ENCODE measurements around the gene SINHCAF.
A peak's percentile ranks its signal among the peaks of the same experiment; 100 is the strongest.
"Not testable (repeated sequence)": the region's sequence is repeated elsewhere in the genome, so short reads cannot be mapped to it uniquely, and the experiment has no call there.

SINHCAF gene

DNA sequence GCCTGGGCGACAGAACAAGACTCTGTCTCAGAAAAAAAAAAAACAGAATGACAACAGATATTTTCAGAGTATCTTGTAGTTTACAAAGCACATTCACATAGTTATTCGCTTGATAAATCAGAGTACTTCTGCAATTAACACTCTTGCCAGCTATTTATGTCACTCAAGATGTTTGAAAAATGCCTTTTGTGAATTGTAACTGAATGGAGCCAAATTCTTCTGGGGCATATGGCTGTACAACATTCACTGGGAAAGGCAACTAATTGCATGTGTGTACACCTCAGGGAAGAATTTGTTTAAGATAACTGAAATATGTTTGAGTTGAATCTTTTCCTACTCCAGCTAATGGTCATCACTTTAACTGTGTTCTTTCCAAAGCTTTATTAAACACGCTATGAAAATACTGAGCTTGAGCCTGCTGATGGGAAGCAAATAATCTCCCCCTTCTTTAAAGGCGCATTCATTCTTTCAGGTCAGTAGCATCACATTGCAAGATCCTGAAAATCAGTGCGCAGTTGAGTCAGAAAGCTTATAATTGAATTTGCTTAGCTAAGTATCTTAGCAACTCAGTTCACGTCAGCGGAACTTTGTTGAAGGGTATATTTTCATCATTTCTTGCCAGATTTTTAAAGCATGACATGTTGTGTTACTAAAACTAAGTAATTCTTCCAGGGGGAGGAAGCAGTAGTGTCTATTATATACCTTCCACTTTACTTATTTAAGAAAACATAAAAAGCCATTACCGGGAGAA, 66.6 kb downstream of the SINHCAF start:
- no peak for DNase-seq

DNA sequence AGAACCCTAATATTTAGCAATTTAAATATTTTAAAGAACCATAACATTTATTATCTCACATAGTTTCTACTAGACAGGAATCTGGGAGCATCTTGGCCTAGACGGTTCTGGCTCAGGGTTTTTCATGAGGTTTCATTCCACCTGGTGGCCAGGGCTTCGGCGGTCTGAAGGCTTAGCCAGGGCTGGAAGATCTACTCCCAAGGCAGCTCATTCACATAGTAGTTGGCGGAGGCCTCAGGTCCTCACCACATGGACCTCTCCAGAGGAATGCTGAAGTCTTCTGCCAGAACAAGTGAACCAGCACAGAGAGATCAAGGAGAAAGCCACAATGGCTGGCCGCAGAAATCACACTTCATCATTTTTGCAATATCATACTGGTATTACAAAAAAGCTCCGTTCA, 68.2 kb downstream of the SINHCAF start:
- peak; percentile 50 for DNase-seq

DNA sequence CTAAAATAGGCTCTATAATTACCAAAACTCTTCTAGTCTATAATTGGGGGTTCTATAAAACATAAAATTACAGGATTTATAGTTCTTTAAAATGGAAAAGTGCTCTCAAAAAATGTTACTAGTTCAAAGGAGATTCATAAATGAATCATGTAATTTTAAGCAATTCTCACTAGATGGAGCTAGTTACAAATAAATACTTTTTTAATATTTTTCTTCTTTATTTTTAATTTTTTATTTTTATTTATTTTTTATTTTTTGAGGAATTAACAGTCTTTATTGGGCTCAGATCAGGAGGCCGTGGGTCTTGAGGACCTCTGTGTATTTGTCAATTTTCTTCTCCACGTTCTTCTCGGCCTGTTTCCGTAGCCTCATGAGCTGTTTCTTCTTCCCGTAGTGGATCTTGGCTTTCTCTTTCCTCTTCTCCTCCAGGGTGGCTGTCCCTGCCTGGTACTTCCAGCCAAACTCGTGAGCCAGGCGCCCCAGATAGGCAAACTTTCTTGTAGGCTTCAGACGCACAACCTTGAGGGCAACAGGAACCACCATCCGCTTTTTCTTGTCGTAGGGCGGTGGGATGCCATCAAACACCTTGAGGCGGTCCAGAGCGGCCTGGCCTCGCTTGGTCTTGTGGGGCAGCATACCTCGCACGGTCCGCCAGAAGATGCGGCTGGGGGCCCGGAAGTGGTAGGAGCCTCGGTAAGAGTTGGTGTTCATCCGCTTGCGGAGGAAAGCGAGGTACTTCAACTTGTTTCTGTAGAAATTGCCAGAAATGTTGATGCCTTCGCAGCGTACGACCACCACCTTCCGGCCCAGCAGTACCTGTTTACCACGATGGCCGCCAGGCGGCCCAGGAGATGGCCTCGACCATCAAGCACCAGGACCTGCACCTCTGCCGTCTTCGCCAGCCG, 74.0 kb downstream of the SINHCAF start:
- DNase-seq, result peak; percentile 5

DNA sequence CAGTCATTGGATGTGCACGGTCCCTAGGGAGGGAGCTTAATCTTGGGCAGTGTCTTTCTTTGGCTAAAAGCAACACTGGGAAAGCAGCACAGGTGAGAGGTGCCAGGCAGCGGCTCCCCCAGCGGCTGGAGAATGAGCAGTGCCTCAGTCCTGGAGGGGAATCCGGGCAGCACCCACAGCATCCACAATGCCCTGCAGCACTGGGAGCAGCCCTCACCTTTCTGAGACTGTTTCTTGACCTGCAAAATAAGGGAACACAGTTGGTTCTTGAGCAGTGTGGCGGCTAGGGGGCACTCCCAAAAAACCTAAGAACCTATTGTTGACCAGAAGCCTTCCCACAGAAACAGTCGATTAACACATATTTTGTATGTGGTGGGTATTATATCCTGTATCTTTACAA, 75.8 kb downstream of the SINHCAF start:
- DNase-seq, result no peak

DNA sequence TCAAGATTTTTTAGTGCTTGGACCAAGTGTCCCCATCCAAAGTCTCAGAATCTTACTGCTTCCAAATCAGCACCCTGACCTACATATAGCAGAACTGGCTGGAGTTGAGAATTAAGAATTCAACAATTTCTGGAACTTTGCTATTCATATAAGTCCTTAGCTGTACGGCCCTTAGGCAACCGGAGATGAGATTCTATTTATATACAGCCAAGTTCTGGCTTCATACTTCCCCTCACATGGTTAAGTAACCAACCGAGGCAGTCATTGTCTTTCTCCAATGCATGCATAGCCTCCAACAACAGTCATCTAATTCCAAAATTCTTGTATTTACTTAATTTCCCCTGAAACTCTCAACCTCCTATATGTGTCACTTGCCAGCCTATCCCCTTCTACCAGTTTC, 76.6 kb downstream of the SINHCAF start:
- peak; percentile 34 for DNase-seq

DNA sequence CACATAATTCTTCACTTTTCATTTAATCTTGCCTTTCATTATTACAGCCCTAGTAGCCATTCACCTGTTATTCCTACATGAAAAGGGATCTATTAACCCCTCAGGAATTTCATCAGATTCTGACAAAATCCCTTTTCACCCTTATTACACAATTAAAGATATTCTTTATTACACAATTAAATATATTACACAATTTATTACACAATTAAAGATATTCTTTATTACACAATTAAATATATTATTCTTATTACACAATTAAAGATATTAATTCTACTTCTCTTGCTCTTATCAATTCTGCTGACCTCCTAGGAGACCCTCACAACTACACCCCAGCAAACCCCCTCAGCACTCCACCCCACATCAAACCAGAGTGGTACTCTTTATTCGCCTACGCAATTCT, 77.1 kb downstream of the SINHCAF start:
- DNase-seq, result no peak

DNA sequence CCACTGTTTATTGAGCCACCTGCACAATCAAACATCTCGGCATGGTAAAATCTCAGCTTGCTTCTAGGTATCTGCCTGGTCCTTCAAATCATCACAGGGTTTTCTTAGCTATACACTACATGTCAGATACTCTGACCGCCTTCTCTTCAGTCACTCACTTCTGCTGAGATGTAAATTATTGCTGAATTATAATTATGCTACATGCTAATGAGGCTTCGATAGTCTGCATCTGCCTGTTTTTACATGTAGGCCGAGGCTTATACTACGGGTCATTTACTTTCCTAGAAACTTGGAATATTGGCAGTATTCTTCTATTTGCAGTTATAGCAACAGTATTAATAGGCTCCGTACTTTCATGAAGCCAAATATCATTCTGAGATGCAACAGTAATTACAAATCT, 77.6 kb downstream of the SINHCAF start:
- no peak for DNase-seq

DNA sequence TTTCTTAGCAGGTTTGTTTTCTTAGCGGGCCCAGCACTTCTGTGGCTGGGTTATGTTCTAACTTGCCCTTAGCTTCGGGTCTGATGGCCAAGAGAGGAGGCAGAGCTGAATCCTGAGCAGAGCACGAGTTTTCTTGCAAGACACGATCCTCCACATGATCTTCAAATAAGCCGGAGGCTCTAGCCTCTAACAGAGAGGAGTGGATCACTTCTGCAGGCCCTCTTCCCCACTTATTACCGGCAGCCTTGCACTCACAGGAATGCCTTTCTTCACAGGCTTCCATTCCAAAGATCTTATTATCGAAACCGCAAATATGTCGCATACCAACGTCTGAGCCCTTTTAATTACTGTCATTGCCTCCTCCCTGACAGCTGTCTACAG, 79.5 kb downstream of the SINHCAF start:
- DNase-seq, result no peak

DNA sequence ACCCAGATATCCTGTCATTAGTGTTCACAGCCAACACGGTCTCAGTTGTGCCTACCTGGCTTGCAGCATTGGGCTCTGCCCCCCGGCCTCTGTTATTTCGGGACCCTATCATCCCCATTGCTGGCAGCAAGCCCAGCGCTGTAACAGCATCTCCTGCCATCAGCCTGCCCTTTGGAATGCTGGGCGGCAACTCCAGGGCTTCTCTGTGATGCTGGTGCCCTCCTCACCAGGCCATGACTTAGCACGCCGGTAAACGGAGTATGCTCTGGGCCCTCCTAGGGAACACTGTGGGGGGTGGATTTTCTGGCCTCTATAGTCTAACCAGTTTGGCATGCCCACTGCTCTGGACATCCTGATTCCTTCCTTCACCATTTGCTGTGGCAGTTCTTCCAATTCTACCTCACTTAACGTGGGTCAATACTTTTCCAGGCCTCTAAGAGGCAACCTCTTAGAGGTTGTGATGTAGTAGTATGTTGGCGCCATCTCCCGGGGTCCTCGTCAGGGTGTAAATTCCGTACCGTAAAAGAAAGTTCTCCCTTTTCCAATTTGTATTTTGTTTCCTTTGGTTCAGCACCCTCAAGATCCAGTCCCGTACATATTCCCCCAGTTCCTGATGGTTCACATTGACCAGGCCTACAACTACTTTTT, 80.0 kb downstream of the SINHCAF start:
- no peak for DNase-seq

DNA sequence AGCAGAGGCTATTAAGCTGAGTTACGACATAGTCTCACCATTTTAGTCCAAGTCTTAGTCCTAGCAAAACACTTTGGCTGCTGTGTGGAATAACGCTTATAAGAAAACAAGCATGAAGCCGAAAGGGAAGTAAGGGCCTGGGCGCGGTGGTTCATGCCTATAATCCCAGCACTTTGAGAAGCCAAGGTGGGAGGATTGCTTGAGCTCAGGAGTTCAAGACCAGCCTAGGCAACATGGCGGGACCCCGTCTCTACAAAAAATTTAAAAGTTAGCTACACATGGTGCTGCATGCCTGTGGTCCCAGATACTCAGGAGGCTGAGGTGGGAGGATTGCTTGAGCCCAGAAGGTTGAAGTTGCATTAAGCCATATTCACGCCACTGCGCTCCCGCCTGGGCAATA, 83.5 kb downstream of the SINHCAF start:
- peak; percentile 21 for DNase-seq

DNA sequence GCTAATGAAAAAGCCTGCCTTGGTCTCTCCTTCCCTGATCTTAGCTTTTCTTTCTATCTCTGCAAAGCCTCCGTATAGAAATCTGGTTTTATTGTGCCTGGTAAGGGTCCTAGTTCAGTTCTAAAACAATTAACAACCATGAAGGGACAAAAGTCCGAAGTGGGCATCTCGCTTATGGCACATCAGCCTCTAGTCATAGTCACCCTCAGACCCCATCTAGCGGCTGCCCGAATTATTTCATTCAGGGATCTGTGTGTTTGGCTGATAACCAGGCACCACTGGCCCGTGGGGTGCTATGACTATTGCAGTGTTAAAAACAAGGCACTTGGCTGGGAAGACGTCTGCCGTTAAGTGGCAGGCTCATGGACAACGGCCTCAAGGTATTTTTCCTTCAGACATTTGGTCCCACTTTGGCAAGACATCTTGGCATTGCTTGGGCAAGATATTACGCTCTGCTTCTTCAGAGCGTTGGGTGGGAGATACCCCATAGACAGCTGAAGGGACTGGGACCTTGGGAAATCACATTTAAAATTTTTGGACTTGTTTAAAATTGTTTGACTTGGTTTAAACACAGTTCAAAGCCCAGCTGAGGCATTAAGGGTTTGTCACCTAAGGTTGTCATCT, 87.1 kb downstream of the SINHCAF start:
- DNase-seq, result peak; percentile 55

DNA sequence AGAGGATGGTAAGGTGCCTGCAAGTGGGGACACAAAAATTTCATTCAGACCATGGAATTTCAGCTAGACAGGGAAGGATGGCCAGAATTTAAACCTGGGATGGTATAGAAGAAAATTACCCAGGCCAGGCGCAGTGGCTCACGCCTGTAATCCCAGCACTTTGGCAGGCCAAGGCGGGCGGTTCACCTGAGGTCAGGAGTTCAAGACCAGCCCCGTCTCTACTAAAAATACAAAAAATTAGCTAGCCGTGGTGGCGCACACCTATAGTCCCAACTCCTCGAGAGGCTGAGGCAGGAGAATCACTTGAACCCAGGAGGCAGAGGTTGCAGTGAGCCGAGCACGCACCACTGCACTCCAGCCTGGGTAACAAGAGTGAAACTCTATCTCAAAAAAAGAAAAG, 87.6 kb downstream of the SINHCAF start:
- not testable (repeated sequence) for DNase-seq

DNA sequence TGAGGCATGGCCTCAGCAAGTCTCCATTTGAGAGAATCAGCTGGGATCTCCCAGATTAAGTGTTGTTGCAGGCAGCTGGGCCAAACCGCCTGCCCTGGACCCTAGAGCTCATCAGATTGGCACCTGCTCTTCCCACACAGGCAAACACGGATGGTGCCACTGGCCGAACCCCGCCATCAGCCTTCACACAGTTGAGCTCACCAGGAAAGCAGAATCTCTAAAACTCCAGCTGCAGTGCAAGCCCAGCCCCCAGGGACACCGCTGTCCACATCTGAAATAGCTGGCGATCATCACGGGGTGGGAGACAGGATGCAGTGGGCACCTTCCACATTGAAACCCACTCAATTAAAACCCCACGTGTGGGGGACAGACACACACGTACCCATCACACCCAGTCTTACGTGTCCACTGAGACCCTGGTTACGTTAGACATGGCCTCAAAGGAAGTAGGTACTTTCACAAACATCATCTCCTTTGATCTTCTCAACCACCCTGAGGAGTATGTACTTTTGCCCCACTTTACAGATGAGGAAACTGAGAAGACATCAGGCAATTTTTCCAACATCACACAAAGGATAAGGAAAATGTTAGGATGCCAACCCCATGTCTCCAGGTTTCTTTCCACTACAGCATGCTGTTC, 88.8 kb downstream of the SINHCAF start:
- no peak for DNase-seq

DNA sequence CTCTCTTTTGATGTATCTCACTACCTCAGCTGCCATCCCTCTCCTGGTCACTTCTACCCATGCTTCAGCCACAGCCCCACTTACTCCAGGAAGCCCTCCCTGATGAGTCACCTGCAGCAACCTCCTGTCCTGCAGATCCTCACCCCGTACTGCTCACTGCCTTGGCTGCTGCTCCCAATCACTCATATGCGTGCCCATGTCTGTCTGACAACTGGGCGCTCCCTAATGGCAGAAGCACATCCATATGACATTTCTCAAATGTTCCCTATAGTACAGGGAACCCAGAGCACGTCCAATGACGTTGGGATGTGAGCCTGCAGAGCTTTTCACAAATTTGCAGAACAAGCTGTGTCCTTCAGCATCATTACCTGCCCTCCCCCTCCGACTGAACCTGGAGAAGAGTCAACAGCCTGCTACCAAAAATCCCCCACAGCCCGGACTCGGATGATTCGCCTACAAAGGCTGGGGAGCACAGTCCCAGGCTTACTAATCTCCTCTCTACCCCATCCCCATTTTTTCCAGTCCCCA, 90.0 kb downstream of the SINHCAF start:
- DNase-seq, result no peak

DNA sequence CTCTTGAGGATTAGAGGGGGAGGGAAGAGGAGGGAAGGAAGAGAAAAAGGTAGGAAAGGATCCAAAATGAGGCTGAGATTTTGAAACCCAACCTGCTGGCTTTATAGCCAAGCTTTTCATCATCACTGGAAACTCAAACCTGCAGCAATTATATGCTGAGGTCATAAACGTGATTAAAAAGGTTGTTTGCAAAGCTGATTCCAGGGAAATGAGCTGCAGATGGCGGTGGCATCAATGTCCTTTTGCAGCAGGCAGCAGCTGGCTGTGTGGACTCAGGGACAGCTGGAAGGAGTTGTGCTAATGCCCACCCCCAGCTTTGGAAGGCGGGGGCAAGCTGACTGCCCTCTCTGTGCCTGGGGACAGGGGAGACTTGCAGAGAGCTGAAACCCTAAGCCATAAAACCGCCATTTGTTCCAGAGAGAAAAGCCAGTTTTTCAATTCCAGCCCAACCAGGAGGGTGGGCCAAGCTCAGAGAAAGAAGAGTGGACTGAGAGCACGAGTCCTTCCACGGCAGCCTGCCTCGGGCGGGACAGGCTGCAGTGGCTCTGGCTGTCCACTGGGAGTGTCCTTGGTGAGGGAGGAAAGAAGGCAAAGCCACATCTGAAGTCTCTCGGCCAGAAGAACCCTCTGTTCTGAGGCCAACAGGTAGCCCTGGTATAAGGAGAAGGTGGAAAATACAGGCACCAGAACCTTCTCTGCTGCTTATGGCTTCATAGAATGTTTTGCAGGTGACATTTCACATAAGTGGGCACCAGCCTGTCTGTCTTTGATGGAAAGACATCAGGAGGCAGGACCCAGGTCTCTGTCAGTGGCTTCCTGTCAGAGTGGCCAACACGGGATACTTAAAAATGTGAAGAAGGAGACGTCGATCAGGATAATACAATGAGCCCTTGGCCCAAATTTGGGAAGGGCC, 90.7 kb downstream of the SINHCAF start:
- no peak for DNase-seq

DNA sequence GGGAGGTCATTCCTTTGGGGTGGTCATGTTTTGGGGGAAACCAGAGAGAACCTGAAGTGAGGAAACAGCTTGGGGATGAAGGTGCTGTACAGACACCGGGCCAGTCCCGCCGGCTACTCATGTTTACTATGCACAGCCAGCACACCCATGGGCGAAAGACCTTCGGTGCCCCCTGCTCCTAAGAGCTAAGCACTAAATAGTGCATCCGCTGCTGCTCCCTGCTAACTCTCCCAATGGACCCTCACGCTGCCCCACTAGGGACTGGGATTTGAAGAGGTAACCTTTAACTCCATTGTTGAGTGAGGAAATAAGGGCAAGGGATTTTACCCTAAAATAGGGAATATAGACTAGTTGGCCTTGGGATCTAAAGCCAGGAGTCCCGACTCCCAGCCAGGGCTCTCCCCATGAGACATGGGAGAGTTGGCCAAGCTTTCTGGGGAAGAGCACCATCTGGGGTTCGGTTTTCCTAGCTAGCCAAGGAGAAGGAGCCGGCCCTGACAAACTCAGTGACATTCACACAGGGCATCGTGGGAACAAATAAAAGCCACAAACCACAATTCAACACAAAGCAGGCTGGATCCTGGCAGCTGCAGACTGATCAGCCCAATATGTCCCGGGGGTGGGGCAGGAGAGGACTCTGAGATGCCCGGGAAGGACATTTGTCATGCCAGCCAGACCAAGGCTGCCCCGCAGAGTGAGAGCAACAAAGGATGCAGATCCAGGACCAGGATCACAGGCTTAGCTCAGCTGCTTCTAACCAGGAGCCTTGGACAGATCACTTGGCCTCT, 91.7 kb downstream of the SINHCAF start:
- no peak for DNase-seq

DNA sequence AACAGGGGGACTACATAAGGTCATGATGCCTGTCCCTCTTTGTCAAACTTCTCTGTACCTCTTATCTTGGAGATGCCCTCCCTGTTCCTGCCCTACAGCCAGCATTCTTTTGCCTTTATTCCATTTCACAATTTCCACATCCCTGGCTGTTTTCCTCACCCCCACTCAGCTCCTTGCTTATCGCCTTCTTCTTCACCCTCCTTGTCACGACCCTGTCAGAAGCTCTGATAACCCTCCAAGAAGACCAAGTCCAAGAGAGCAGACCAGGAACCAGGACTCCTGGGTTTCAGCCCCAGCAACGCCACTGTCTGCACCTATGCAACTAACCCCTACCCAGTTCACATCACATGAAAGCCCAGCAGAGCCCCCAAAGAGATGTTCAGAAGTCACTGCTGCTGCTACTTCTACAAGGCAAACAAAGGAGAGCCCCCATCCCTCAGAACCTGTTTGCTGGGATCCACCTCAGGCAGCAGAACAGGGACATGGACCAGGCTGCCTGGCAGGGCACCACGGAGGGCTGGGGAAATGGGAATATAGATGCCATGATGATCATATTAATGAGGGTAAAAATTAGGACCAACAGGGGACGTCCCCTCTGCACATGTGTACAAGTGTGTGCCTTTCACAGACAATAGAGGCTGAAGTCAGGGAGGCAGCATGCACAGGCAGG, 92.8 kb downstream of the SINHCAF start:
- no peak for DNase-seq

DNA sequence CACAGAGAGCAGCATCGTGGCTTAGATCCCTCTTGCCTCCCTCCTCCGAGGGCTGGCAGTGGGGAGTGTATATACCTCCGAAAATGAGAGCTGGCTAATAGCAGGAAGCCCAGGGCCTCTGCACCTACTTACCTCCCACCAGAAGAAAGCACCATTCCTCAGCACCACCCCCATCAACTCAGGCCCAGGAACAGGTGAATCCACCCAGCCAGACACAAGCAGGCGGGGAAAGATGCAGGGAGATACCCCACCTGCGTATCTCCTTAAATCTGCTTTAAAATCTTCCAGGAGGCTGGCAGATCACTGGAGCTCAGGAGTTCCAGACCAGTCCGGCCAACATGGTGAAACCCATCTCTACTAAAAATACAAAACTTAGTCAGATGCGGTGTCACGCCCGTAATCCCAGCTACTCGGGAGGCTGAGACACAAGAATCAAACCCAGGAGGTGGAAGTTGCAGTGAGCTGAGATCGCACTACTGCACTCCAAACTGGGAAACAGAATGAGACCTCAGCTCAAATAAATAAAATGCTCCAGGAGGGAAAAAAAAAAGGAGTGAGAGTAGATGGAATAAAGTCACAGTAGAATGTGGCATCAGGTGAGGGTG, 93.5 kb downstream of the SINHCAF start:
- DNase-seq, result no peak

DNA sequence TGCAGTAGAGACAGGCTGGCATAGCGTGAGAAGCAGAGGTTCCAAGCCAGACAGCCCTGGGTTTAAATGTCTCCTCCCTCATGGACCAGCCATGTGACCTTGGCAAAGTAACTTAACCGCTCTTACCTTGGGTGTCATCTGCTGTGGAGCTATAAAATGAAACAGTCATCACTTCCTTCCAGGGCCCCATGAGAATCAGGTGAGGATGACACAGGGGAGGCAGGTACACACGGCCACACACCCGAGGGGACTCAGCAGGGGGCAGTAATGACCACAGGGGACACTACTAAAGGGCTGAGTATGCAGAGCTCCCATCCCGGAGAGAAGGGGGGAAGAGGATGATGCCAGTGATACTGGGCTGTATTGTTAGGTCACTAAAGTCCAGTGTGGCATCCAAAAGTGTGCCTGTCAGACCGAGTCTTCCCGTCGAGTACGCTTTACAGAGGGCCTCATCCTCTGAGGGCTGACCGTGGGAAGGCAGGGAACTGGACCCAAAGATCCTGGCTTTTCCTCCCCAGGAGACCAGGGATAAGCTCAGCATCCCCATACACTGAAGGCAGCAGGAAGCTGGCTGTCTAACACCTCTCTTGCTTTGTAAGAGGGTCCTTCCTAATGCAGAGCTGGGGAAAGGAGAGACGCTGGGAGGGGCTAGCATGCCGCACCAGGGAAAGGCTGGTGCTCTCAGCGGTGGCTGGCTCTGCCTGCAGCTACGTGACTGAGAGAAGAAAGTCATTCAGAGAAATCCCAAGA, 94.2 kb downstream of the SINHCAF start:
- DNase-seq, result no peak

Data from MV-4-11 (cell line).